K562 (cell line): Measurements from ENCODE around the gene CDC23. TPM values are rescaled to one million over a fixed set of nuclear protein-coding genes. Genes with fewer than 3 reads are reported as not detected.
A peak's percentile ranks its signal among the peaks of the same experiment; 100 is the strongest.

Experiments used
- AFF1 ChIP-seq, 2 experiments: fragments of 450-650 bp; IDR thresholded peaks; 2 replicates each; pipeline ENCODE4 v1.6.1; 2018; ENCODE audit warnings: mild to moderate bottlenecking in 2 of 2, low read depth in 1 of 2; ENCODE audit not compliant: partially characterized antibody in 2 of 2
- ARNT ChIP-seq, 2 experiments: fragments of 450-650 bp; IDR thresholded peaks; 2 replicates each; pipeline ENCODE4 v1.6.1; 2016; ENCODE audit warnings: mild to moderate bottlenecking in 1 of 2
- CEBPG ChIP-seq, 3 experiments: fragments of 200-800 bp in 1 of 3; sonication (Bioruptor generic) in 1 of 3; sonication (generic) in 1 of 3; formaldehyde crosslinking in 1 of 3; IDR thresholded peaks in 2 of 3; conservative IDR thresholded peaks in 1 of 3; 2 replicates each; pipeline versions ENCODE4 v1.6.1 to v1.8.0; 2016 to 2022; ENCODE audit warnings: missing compliant biosample characterization in 2 of 3, missing genetic modification characterization in 2 of 3, mild to moderate bottlenecking in 1 of 3, missing genetic modification reagents in 1 of 3
- CHD1 ChIP-seq: fragments of 200-600 bp; sonication (generic); IDR thresholded peaks from one replicate; pipeline ENCODE4 v1.6.1; 2012; ENCODE audit warnings: mild to moderate bottlenecking, moderate library complexity, low read length, inconsistent platforms
- MCM3 ChIP-seq: fragments of 450-650 bp; IDR thresholded peaks from 2 replicates; pipeline ENCODE4 v1.6.1; 2016
- MTF1 ChIP-seq: fragments of 250-450 bp; sonication (Bioruptor Pico); IDR thresholded peaks from 2 replicates; pipeline ENCODE4 v1.9.0; 2021; ENCODE audit warnings: moderate library complexity, mild to moderate bottlenecking, inconsistent platforms, borderline replicate concordance
- NR4A1 ChIP-seq, 2 experiments: fragments of 250-450 bp in 1 of 2; fragments of 450-650 bp in 1 of 2; sonication (Bioruptor Pico) in 1 of 2; IDR thresholded peaks; 2 replicates each; pipeline versions ENCODE4 v1.4.0 to v1.6.1; 2016 to 2020; ENCODE audit warnings: mild to moderate bottlenecking in 2 of 2, missing compliant biosample characterization in 1 of 2, missing genetic modification characterization in 1 of 2, moderate library complexity in 1 of 2
- PATZ1 ChIP-seq: fragments of 250-450 bp; sonication (Bioruptor Pico); IDR thresholded peaks from 2 replicates; pipeline ENCODE4 v1.5.0; 2020; ENCODE audit warnings: mild to moderate bottlenecking, borderline replicate concordance
- SMAD4 ChIP-seq: fragments of 250-450 bp; sonication (Bioruptor Pico); conservative IDR thresholded peaks from 2 replicates; pipeline ENCODE4 v1.8.0; 2021; ENCODE audit warnings: inconsistent platforms, mild to moderate bottlenecking, moderate library complexity
- SREBF2 ChIP-seq: sonication (generic); formaldehyde crosslinking; IDR thresholded peaks from 2 replicates; pipeline ENCODE4 v1.4.0; 2020; ENCODE audit warnings: mild to moderate bottlenecking, missing genetic modification reagents
- TFAP4 ChIP-seq: sonication (generic); formaldehyde crosslinking; IDR thresholded peaks from 2 replicates; pipeline ENCODE4 v1.8.0; 2022; ENCODE audit warnings: missing genetic modification reagents, mild to moderate bottlenecking, moderate library complexity, borderline replicate concordance
- ZNF699 ChIP-seq: fragments of 250-450 bp; sonication (Bioruptor Pico); IDR thresholded peaks from 2 replicates; pipeline ENCODE4 v1.8.0; 2021; ENCODE audit warnings: mild to moderate bottlenecking, moderate library complexity; ENCODE audit not compliant: insufficient replicate concordance
- polyA plus RNA-seq, 8 experiments: library from polyadenylated mRNA; depleted of rRNA in 4 of 8; stranded (reverse) in 5 of 8; unstranded in 3 of 8; fragments of >200 nt; fragmentation: Nextera tagmentation in 2 of 8; fragmentation: Illumina TruSeq in 1 of 8; extraction: Ambion mirVana in 2 of 8; extraction: Trizol in 1 of 8; gene quantifications; 2 replicates each; pipeline versions ENCODE4 v1.2.1 to v1.2.3, GENCODE V29; 2011 to 2014; ENCODE audit warnings: inconsistent platforms in 1 of 8, missing spikeins in 1 of 8
- total RNA-seq, 7 experiments: library from RNA; depleted of rRNA in 6 of 7; stranded (reverse); fragments of >200 nt in 6 of 7; fragmentation: Illumina TruSeq in 2 of 7; extraction: Trizol in 2 of 7; gene quantifications; 2 replicates each; pipeline versions ENCODE4 v1.2.1 to v1.2.3, GENCODE V29; 2011 to 2021; ENCODE audit warnings: low replicate concordance in 1 of 7
- TF ChIP-seq, protein P1 (sequence below): sonication (generic); formaldehyde crosslinking; IDR thresholded peaks from 2 replicates; pipeline ENCODE4 v1.8.1; 2023; ENCODE audit warnings: mild to moderate bottlenecking, missing genetic modification reagents
- TF ChIP-seq, protein P2 (sequence below): fragments of 250-450 bp; sonication (Bioruptor Pico); IDR thresholded peaks from 2 replicates; pipeline ENCODE4 v1.5.0; 2021

Gene CDC23
- total and polyA plus RNA-seq, 9 of the 15 experiments (the other 6 are each of a cell fraction or from before 2014, with no cell fraction given) = 34.5 to 157 (median 65.5) TPM

DNA sequence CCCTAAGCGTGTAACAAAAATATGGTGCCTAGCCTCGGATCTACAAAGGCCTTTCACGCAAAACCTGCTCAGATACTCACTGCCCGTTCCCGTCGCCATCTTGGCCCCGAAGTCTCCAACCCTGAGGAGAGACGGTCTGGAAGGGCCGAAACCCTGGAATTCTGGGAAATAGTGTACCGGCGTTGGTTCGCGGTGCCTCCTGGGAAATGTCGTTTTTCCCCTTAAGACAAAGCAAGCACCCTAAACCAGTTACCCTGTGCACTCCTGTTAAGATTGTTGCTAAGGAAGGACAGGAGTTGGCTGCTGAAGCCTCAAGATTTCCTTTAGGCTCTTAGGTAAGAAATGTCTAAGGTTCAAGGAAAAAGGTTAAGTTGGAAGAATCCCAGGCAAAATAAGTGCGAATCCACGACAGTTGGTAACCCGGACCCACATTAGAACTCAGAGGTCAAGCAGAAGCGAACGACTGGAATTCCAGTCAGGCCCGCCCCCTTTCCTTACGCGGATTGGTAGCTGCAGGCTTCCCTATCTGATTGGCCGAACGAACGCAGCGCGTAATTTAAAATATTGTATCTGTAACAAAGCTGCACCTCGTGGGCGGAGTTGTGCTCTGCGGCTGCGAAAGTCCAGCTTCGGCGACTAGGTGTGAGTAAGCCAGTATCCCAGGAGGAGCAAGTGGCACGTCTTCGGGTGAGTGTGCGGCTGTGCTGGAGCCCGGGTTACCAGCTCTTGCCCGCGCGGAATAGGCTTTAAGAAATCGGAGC is 34.4 kb downstream of the CDC23 start, which contains the start of the genes BRD8 and KIF20A (continued):
- TF ChIP-seq AFF1 (IDR thresholded peaks at IDR 0.05; ENCODE audit: low read depth in 1 of 2, partially characterized antibody in 2 of 2) (peak in 1 of 2 experiments; percentile 97), CEBPG (CRISPR knock-in tag; IDR thresholded peaks at IDR 0.05) (no peak), CEBPG (tag; conservative IDR thresholded peaks at IDR 0.05 in 1 of 2, IDR thresholded peaks at IDR 0.05 in 1 of 2) (no peak), MCM3 (no peak), SREBF2 (CRISPR knock-in tag) (no peak), ZNF699 (CRISPR knock-in tag) (no peak), ARNT (IDR thresholded peaks at IDR 0.05) (no peak; a peak in 1 of 4 replicates), SMAD4 (no peak), MTF1 (CRISPR knock-in tag) (no peak), CHD1 (no peak), PATZ1 (CRISPR knock-in tag) (no peak), NR4A1 (CRISPR knock-in tag; IDR thresholded peaks at IDR 0.05) (no peak), NR4A1 (tag; IDR thresholded peaks at IDR 0.05) (no peak), TFAP4 (CRISPR knock-in tag) (peak; percentile 30; the same call in 1 of the 2 replicates)
- TF ChIP-seq, protein P1, sequence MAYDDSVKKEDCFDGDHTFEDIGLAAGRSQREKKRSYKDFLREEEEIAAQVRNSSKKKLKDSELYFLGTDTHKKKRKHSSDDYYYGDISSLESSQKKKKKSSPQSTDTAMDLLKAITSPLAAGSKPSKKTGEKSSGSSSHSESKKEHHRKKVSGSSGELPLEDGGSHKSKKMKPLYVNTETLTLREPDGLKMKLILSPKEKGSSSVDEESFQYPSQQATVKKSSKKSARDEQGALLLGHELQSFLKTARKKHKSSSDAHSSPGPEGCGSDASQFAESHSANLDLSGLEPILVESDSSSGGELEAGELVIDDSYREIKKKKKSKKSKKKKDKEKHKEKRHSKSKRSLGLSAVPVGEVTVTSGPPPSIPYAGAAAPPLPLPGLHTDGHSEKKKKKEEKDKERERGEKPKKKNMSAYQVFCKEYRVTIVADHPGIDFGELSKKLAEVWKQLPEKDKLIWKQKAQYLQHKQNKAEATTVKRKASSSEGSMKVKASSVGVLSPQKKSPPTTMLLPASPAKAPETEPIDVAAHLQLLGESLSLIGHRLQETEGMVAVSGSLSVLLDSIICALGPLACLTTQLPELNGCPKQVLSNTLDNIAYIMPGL = no peak
- TF ChIP-seq, protein P2, sequence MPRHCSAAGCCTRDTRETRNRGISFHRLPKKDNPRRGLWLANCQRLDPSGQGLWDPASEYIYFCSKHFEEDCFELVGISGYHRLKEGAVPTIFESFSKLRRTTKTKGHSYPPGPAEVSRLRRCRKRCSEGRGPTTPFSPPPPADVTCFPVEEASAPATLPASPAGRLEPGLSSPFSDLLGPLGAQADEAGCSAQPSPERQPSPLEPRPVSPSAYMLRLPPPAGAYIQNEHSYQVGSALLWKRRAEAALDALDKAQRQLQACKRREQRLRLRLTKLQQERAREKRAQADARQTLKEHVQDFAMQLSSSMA (CRISPR knock-in tag) = no peak
